Heart right ventricle (tissue), 16 donors: Measurements from ENCODE around the gene TMEM88. TPM values are rescaled to one million over a fixed set of nuclear protein-coding genes. Genes with fewer than 3 reads are reported as not detected.

Experiments
- ATAC-seq, 8 donors: fragments of 200-7000 bp; cut with Tn5 transposase; one replicate each; pipeline ENCODE4 v1.9.1; 2020; ENCODE audit warnings: mild to moderate bottlenecking in 8 of 8, moderate library complexity in 8 of 8, moderate number of reproducible peaks in 1 of 8
- DNase-seq, 2 donors: peaks; one replicate each; pipeline ENCODE4 v3.0.0-alpha.2; 2020
- H3K27ac ChIP-seq, 10 donors: fragments of 200-600 bp; sonication (generic) in 2 of 10; one replicate each; pipeline versions ENCODE4 v1.5.0 to v1.8.0; 2020 to 2022; ENCODE audit warnings: mild to moderate bottlenecking in 3 of 10
- H3K27me3 ChIP-seq, 7 donors: fragments of 200-600 bp; one replicate each; pipeline ENCODE4 v1.8.0; 2021 to 2022; ENCODE audit warnings: mild to moderate bottlenecking in 2 of 7
- H3K36me3 ChIP-seq, 9 donors: fragments of 200-600 bp; sonication (generic) in 1 of 9; one replicate each; pipeline versions ENCODE4 v1.5.0 to v1.8.0; 2020 to 2022; ENCODE audit warnings: mild to moderate bottlenecking in 2 of 9
- H3K4me1 ChIP-seq, 9 donors: fragments of 200-600 bp; sonication (generic) in 1 of 9; one replicate each; pipeline versions ENCODE4 v1.5.0 to v1.8.0; 2020 to 2022; ENCODE audit warnings: mild to moderate bottlenecking in 4 of 9
- H3K4me3 ChIP-seq, 10 donors: fragments of 200-600 bp; sonication (generic) in 2 of 10; one replicate each; pipeline versions ENCODE4 v1.5.0 to v1.8.0; 2020 to 2022; ENCODE audit warnings: mild to moderate bottlenecking in 7 of 10, moderate library complexity in 2 of 10
- H3K9me3 ChIP-seq, 11 donors: fragments of 200-600 bp in 10 of 11; sonication (generic) in 2 of 11; one replicate each; pipeline versions ENCODE4 v1.5.0 to v1.8.0; 2013 to 2022; ENCODE audit warnings: mild to moderate bottlenecking in 2 of 11, control low read depth in 1 of 11, moderate library complexity in 1 of 11
- WGBS, 2 donors: extraction: QIAGEN DNeasy Blood & Tissue Kit; methylation state at CpG; one replicate each; pipeline ENCODE4 v1.1.7; 2013; ENCODE audit warnings: inconsistent platforms in 1 of 2; 5-methylcytosine and 5-hydroxymethylcytosine counted together
- intact Hi-C, 10 donors: fragments of 100-400 bp; cut with DNase I; formaldehyde crosslinking; loops; one replicate each; pipeline versions ENCODE4 v1.11.1 to v1.14.2; 2022
- long read RNA-seq, 3 donors: library from polyadenylated mRNA; unstranded; transcript quantifications; one replicate each; pipeline ENCODE4 v2.0.0, GENCODE V29; 2020 to 2021
- polyA plus RNA-seq, 2 donors: library from polyadenylated mRNA; stranded (reverse); fragments of 200-250 nt; gene quantifications; one replicate each; pipeline ENCODE4 v1.2.3, GENCODE V29; 2013
- total RNA-seq, 10 donors: library from RNA; stranded (reverse); fragmentation: NEBNext Ultra II Directional in 3 of 10; extraction: Animal tissue kit (Norgen Biotek cat#: 25700) in 3 of 10; gene quantifications; one replicate each; pipeline versions ENCODE4 v1.2.1 to v1.2.4, GENCODE V29; 2021 to 2023
- TF ChIP-seq, protein P1 (sequence below), 9 donors: fragments of 200-600 bp; sonication (generic) in 2 of 9; IDR thresholded peaks; one replicate each; pipeline versions ENCODE4 v1.5.0 to v1.8.0; 2021 to 2022; ENCODE audit warnings: antibody characterized with exemption in 9 of 9, mild to moderate bottlenecking in 5 of 9, moderate library complexity in 1 of 9
- donor health status: Arrhythmogenic right ventricular cardiomyopathy.
- donor health status: ischemic (EF 13 %, LVEDD 7.1; RV severe dilation, severe dysfunction).
- donor health status: healthy with polysubstance abuse.
- donor health status: DM: no; HTN: yes; CAD: no.
- donor health status: DM: no; HTN: no; CAD: no.
- donor health status: ischemic (EF 25% LVEDD 6.9; RV normal size, moderate dysfunction).
- donor health status: ischemic (EF 25% LVEDD 5.7; RV mildly dilated, moderate dysfunction).
- donor health status: healthy.
- donor health status: DM: yes; HTN: yes; CAD: no.
- donor health status: Ischemic cardiomyopathy.
- donor health status: ischemic (EF 35%, LVEDD 5.7; RV mildly dilated, moderate dysfunction).
- donor health status: nonischemic (EF 11% LVEDD 7.7; RV severe dilation, severe dysfunction).
- donor health status: DM: yes; HTN: yes; CAD: no.
- donor health status: PGD.
- donor health status: ischemic (EF 29% LVEDD 5.4; RV normal size, mild dysfunction).
- donor health status: nonischemic (EF 23%, LVEDD 6.1; RV moderate dilation, normal function).

TMEM88 gene, protein sequence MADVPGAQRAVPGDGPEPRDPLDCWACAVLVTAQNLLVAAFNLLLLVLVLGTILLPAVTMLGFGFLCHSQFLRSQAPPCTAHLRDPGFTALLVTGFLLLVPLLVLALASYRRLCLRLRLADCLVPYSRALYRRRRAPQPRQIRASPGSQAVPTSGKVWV
- total RNA-seq (10 to 100 TPM; 12.3 to 47.4 (median 19.3) TPM), polyA plus RNA-seq (100 to 1,000 TPM; 121 to 298 TPM)
- long read RNA-seq, donor 1, transcript TMEM88-202 (2 exons, 510 nt): minor isoform, 5 of 13 reads
- long read RNA-seq, donor 1, transcript TMEM88-201 (2 exons, 875 nt): major isoform, 7 of 13 reads
- long read RNA-seq, donor 1, partial matches to known transcripts: 0 of 13 reads
- long read RNA-seq, donor 1, other reads (novel, unspliced or antisense): 1 of 13 reads
- long read RNA-seq, donor 2, transcript TMEM88-201 (2 exons, 875 nt): major isoform, 9 of 12 reads
- long read RNA-seq, donor 2, partial matches to known transcripts: 0 of 12 reads
- long read RNA-seq, donor 2, other reads (novel, unspliced or antisense): 0 of 12 reads
- long read RNA-seq, donor 3: 0 reads

DNA sequence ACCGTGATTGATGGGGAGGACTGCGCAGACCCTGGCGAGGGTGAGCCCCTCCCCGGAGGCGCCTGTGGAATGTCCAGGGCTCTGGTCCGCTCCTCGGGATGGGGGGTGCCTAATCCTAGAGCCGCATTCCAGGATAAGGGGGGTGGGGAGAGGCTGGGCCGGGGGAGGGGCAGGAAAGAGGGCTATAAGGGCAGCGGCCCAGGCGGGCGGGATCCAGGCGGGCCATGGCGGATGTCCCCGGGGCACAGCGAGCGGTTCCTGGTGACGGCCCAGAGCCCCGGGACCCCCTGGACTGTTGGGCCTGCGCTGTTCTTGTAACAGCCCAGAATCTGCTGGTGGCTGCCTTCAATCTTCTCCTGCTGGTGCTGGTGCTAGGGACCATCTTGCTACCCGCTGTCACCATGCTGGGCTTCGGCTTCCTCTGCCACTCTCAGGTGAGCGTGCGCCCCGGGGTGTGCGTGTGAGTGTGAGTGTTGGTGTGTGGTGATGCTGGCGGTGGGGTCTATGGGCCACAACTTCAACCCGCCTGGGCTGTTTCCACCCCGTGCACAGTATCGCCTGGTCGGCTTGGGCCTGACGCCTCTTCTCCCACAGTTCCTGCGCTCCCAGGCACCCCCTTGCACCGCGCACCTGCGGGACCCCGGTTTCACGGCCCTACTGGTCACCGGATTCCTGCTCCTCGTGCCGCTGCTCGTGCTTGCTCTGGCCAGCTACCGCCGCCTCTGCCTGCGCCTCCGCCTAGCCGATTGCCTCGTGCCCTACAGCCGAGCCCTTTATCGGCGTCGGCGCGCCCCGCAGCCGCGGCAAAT, at the start of gene TMEM88:
Gene TMEM88, plus strand, starts transcription at position 216 of the 809 bp plus-strand sequence. Its CDS starts 9 bp downstream, at position 225.
- TF ChIP-seq, protein P1, sequence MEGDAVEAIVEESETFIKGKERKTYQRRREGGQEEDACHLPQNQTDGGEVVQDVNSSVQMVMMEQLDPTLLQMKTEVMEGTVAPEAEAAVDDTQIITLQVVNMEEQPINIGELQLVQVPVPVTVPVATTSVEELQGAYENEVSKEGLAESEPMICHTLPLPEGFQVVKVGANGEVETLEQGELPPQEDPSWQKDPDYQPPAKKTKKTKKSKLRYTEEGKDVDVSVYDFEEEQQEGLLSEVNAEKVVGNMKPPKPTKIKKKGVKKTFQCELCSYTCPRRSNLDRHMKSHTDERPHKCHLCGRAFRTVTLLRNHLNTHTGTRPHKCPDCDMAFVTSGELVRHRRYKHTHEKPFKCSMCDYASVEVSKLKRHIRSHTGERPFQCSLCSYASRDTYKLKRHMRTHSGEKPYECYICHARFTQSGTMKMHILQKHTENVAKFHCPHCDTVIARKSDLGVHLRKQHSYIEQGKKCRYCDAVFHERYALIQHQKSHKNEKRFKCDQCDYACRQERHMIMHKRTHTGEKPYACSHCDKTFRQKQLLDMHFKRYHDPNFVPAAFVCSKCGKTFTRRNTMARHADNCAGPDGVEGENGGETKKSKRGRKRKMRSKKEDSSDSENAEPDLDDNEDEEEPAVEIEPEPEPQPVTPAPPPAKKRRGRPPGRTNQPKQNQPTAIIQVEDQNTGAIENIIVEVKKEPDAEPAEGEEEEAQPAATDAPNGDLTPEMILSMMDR (IDR thresholded peaks at IDR 0.05): no peak
- no peaks in the 10 kb centered on the region for H3K9me3 ChIP-seq
- DNase-seq: peak; percentile 53 to 57
- intact Hi-C loops: loop anchor here in 6 of 10 donors (5.0 to 10.0 kb wide), 5 partner anchors 33 to 300 kb away; partner anchors contain the start of genes PER1 (in 1 of the 6) and RNF227 (in 1 of the 6)
- H3K27ac ChIP-seq: peak within 1 kb of the TSS; percentile 82 to 98 (median 93)
- H3K4me3 ChIP-seq: peak within 1 kb of the TSS; percentile 35 to 72 (median 68)
- WGBS, 2 donors: 36 to 43% methylated on average over 57 of the region's 57 CpGs
- peaks cover 3 to 65% (median 44%) of the 10 kb centered on the region in 9 donors for H3K4me1 ChIP-seq
- H3K36me3 ChIP-seq: peaks cover 0 to 58% (median 29%) of the 10 kb centered on the region in 9 donors
- H3K27me3 ChIP-seq: no peaks in the 10 kb centered on the region
- ATAC-seq: no peak

DNA sequence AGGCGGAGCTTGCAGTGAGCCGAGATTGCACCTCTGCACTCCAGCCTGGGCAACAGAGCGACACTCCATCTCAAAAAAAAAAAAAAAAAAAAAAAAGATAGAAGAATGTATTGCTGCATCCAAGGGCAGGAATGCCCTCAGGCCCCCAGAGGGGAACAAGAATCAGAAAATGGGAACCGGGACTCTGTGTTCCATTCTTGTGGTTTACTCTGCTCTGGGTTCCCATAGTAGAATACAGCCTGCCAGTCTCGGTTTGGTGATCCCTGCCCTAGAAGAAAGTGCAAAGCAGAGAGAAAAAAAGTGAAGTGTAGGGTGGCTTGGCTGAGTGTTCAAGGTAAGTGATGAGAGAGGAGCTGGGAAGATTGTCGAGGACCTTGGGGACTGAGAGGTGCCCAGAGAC, 48.3 kb upstream of the TMEM88 start:
- H3K4me3 ChIP-seq: no peak overlapping the region
- no peak overlapping the region for H3K27ac ChIP-seq
- DNase-seq (no peak), ATAC-seq (no peak)
- H3K27me3 ChIP-seq: peaks cover 0 to 27% (median 9%) of the 10 kb centered on the region in 7 donors
- intact Hi-C loops: no loop called here
- 83 to 87% methylated on average over 6 of the region's 6 CpGs for WGBS, 2 donors
- H3K36me3 ChIP-seq: no peaks in the 10 kb centered on the region
- TF ChIP-seq, protein P1 (IDR thresholded peaks at IDR 0.05): no peak
- peaks cover 0 to 8% (median 0%) of the 10 kb centered on the region in 9 donors for H3K4me1 ChIP-seq
- H3K9me3 ChIP-seq: no peaks in the 10 kb centered on the region

DNA sequence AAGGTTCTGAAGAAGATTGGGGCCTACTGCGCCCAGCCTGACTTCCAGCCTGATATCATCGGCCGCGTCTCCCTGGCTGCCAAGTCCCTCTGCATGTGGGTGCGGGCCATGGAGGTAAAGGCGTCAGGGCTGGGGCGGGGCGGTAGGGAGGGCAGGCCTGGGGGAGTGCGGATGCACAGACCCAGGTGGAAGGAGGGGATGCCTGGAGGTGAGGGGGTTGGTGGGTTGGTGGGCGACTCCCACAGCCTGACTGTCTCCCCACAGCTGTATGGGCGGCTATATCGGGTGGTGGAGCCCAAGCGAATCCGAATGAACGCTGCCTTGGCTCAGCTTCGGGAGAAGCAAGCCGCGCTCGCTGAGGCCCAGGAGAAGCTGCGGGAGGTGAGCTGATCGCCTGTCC, 47.7 kb upstream of the TMEM88 start:
- WGBS, 2 donors: 86 to 87% methylated on average over 20 to 21 of the region's 21 CpGs
- no peak overlapping the region for H3K4me3 ChIP-seq
- ATAC-seq (no peak), DNase-seq (no peak)
- H3K9me3 ChIP-seq: no peaks in the 10 kb centered on the region
- H3K27ac ChIP-seq: no peak overlapping the region
- intact Hi-C loops: no loop called here
- TF ChIP-seq, protein P1 (IDR thresholded peaks at IDR 0.05): no peak
- no peaks in the 10 kb centered on the region for H3K36me3 ChIP-seq
- H3K4me1 ChIP-seq: peaks cover 0 to 8% (median 0%) of the 10 kb centered on the region in 9 donors
- peaks cover 0 to 27% (median 9%) of the 10 kb centered on the region in 7 donors for H3K27me3 ChIP-seq
